HG03060 (cell line): ENCODE results near the gene BIRC3.
A peak's percentile ranks its signal among the peaks of the same experiment; 100 is the strongest.

ENCODE experiments used
- ATAC-seq: cut with Tn5 transposase; IDR thresholded peaks from one replicate; pipeline ENCODE4 v1.9.1; 2021; ENCODE audit warnings: low read depth, moderate number of reproducible peaks; ENCODE audit not compliant: unreplicated experiment

BIRC3 gene

DNA sequence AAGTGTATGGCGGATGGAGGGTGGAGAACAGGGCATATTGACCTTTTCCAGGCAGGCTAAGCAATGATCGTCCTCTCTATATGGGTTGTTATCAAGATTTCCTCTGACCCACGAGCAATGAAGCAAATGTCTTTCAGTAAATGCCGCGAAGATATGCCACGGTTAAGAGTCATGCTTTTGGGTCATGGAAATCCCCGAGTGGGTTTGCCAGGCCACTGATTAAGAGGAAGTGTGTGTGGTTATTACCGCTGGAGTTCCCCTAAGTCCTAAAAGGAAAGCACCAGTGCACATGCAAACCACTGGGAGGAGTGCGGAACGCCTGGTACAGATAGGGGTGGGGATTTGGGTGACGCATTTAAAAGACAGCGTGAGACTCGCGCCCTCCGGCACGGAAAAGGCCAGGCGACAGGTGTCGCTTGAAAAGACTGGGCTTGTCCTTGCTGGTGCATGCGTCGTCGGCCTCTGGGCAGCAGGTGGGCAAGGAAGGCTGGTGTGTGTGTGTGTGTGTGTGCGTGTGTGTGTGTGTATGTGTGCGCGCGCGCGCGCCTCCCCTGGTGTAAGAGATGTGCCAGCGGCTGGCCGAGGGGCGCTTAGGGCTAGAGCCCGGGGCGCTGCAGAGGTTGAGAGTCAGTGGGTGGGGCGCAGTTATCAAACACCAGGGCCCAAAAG, at the start of gene BIRC3:
BIRC3 (plus strand) TSS at position 386 of the 669 bp plus-strand sequence. CDS start 7,026 bp downstream, outside the sequence.
- ATAC-seq: peak; percentile 82

DNA sequence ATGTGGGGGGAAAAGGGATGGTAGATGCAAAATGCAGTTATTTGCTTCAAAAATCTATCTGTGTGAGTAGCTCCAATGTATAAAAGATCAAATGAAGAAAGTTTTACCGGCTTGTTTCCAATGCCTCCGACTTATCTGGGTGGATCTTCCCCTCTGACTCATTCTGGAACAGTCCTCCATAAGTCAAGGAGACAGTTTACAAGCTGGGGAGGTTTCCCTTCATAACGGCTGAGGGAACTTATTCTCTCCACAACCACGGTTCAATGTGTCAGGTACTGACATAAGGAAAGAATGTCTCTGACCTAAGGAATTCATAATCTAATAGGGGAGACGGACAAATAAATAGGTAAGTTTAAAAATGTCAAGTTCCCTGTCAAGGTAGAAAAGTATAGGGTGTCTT, 49.7 kb upstream of the BIRC3 start:
- ATAC-seq: no peak

- peak; percentile 95 for ATAC-seq
These were observed 49.0 kb upstream of the BIRC3 start for GRCh38 chr11:102268083-102268984.

- no peak for ATAC-seq
These were observed 48.3 kb upstream of the BIRC3 start for GRCh38 chr11:102268985-102269470.

DNA sequence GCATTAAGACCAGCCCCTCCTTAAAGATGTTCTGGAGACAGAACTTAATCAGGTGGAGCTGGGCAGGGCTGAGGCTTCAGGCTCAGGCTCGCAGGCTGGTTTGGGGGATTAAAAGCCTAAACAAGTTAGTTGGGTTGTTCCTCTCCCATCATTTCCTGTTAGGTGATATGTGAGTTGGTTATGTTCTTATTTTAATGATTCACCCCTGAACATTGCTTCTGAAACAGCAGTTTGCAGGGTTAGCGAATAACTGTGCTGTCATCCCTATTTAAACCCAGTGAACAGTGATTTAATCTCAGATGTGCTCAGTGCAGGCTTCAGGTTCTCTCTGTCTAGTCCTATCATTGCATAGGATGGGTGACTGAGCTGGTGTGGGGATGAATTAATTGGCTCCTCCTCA, 47.4 kb upstream of the BIRC3 start:
- ATAC-seq: no peak

DNA sequence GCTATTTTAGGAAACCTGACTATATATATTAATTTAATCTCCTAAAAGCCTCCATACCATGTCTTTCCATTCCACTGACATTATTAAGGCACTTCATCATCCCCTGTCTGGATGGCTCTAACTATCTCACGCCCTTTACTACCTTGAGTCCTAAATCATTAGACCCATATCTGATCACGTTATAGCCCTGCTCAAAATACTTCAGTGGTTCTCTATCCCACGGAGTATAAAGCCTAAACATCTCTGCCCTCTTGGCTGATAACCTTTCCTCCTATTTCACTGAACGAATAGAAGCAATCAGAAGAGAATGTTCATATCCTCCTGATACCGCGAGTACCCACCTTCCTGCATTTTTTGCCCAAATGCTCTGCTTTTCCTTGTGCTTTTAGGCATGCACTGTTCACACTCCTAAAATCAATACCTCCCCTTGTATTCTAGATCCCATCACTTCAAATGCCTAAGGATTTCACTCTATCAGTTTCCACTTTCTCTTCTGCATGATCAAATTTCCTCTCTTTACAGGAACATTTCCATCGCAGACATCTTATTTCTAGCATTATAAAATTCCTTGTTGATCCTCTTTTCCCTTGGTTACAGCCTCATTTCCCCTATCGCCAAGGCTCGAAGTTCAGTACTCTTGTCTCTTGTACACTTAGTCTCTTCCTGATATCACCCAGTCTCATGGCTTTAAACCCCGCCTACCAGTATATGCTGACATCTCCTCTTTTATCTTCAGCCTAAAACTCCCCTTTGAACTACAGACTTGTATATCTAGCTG, 45.0 kb upstream of the BIRC3 start:
- ATAC-seq: no peak

- ATAC-seq: no peak
These were observed 42.7 kb upstream of the BIRC3 start for GRCh38 chr11:102274628-102275027.

- ATAC-seq: no peak
These were observed 40.9 kb upstream of the BIRC3 start for GRCh38 chr11:102276362-102276761.

GRCh38 chr11:102276783-102277182, 40.5 kb upstream of the BIRC3 start:
- ATAC-seq: no peak

GRCh38 chr11:102279641-102280170, 37.6 kb upstream of the BIRC3 start:
- no peak for ATAC-seq

DNA sequence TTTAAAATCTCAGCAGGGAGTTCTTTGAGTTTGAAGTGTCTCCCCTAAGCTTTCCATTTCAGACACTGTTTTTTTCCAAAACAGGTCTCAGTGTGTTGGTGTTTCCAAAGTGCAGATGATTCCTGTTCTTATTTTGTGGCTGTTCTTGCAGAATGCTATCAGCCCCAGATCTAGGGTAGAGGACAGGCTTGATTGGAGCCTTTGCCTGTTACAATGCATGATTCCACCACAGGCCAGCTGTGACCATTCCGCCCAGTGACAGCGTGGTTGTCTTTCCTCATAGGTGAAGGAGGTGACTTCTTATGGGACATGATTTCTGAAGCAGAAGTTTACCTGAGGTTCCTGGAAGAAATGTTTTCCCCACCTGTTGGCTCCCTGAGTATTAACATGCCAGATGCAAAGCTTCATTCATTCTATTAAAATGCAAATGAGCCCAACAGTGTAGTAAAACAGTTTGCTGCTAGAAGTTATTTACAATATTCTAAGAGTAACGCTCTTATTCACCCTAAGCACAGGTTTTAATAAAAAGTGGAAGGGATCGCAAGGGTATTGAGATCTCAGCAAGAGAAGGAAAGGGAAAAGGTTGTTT, 36.9 kb upstream of the BIRC3 start:
- no peak for ATAC-seq

DNA sequence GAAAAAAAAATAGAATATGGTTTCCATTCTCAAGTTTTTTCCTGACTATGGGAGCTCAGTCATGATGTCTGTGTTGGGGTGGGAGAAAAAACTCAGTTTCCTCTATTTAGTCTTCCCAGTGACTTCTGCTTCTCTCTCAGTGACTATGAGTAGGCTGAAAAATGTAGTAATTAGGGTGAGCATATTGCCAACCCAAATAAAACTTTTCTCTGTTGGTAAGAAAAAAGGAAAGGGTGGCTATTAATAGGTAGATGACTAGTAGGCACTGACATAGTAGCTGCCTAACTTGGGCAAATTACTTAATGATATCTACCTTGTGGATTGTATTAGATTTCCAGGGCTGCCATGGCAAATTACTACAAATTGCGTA, 34.2 kb upstream of the BIRC3 start:
- no peak for ATAC-seq

DNA sequence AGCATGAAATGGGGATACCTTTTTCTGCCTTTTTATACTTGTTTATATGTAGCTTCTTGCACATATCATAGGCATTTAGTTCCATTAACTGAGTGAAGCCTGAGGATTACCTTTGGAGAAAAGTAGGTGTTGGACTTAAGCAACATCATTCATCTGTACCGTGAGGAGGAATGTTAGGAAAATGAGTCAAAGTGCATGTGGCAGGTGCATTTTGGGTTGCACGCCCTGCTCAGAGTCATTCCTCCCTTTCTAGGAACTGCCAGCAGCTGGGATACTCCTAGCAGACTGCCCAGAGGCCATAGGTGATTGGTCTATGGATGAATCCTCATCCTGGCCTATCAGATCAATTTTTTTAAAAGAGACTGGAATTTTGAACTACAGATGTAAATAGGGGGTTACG, 33.3 kb upstream of the BIRC3 start:
- no peak for ATAC-seq

DNA sequence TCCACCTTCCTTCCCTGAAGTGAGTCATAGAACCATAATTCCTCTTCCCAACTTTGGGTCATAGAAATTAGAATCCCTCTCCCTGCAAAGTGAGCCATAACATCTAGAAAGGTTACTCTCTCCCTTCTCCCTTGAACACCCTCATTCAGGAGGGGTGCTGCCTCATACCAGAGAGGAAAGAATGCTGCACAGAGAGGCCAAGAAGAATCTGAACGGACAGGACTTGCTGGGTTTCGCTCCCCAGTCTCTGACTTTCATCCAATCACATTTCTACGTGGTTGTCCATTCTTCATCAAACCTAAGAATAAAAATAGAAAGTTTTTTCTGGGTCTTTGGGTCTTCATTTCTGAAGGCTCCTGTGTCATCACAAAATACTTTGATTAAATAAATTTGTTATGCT, 31.0 kb upstream of the BIRC3 start:
- no peak for ATAC-seq

DNA sequence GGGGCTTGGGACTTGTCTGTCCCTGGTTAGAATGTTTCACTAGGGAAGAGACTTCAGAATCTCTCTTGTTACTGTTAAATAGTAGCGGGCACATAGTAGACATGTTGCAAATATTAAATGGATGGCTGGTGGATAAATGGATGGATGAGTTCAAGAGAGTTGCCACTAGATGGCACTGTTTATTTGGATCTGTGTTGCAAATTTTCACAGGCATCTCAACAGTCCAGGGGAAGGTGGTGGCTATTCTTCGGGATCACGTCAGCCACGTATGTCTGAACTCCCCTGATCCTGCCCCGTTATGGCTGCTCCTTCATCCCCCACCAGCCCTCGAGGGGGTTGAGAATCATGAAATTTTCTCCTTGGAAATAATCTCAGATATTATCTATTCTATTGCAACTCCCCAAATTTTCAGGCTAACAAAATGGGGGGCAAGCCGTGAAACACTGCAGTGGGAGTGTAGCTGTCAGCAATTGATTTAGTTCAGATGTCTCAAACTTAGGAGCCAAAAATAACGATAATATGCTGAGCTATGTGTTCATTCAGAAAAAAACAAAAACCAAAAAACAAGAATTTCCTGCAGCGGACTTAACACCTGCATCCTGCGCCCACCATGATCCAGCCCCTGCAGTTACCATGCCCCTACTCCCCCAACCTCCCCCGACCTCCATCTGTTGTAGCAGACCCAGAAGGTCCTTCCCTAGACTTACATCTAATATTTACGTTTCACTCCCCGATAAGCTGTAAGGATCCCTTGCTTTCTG, 29.1 kb upstream of the BIRC3 start:
- ATAC-seq: peak; percentile 94

GRCh38 chr11:102288725-102289083, 28.6 kb upstream of the BIRC3 start:
- ATAC-seq: no peak

DNA sequence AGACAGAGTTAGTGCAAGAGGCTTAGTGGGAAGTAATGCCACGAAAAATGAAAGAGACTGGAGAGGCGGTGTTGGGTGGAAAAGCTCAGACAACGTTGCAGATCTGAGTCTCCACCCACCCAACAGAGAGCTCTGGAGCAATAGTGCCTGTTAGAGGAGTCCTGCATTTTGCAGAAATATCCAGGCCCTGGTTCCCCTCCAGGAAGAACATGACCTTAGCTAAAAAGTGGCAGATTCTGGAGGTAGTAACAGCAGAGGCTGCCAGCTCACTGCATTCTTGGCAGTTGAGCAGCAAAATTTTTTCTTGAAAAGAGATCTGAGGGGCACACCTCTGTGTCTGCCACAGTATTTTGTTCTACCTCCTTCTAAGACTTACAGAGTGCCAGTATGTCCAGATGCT, 27.7 kb upstream of the BIRC3 start:
- ATAC-seq: no peak

GRCh38 chr11:102291831-102292230, 25.5 kb upstream of the BIRC3 start:
- ATAC-seq: no peak

DNA sequence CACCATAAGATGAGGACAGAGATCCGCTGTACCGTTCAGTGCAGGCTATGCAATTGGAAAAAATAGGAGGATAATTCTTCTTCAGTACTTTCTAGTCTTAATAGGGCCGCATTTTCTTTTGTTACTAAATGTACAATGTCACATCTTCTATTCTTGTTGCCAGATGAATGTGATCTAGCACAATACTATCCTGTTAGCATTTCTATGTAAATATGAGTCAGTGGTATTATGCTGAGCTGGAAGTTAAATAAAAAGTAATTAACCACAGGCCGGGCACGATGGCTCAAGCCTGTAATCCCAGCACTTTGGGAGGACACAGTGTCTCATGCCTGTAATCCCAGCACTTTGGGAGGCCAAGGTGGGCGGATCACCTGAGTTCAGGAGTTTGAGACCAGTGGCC, 24.4 kb upstream of the BIRC3 start:
- ATAC-seq: no peak
